ENCODE results near the gene ADAM15.

- TF ChIP-seq FOSL1 (IDR thresholded peaks at IDR 0.05; ENCODE audit: insufficient read depth, low read depth, low read length) (no peak), CTCF (IDR thresholded peaks at IDR 0.05; ENCODE audit: control extremely low read depth in 1 of 3, insufficient read depth in 1 of 3, low read depth in 1 of 3, low read length in 3 of 3) (no peak), POLR2AphosphoS5 (IDR thresholded peaks at IDR 0.05; ENCODE audit: low read depth, low read length) (no peak), SIN3A (conservative IDR thresholded peaks at IDR 0.05 in 1 of 2, IDR thresholded peaks at IDR 0.05 in 1 of 2; ENCODE audit: low read depth in 1 of 2, low read length in 2 of 2) (no peak), SIRT6 (IDR thresholded peaks at IDR 0.05; ENCODE audit: low read length) (no peak), CHD1 (IDR thresholded peaks at IDR 0.05; ENCODE audit: low read depth, low read length) (no peak), POLR2A (IDR thresholded peaks at IDR 0.05; ENCODE audit: control extremely low read depth in 1 of 2, low read depth in 2 of 2, low read length in 2 of 2) (no peak), RBBP5 (IDR thresholded peaks at IDR 0.05; ENCODE audit: borderline replicate concordance, low read depth, low read length) (no peak), ATF2 (IDR thresholded peaks at IDR 0.05; ENCODE audit: low read length) (no peak), EP300 (IDR thresholded peaks at IDR 0.05; ENCODE audit: borderline replicate concordance in 1 of 2, low read depth in 2 of 2, low read length in 2 of 2) (no peak), RAD21 (IDR thresholded peaks at IDR 0.05 in 1 of 2, conservative IDR thresholded peaks at IDR 0.05 in 1 of 2; ENCODE audit: low read depth in 2 of 2, low read length in 2 of 2) (no peak), NRF1 (IDR thresholded peaks at IDR 0.05; ENCODE audit: low read depth, low read length) (no peak), GABPA (IDR thresholded peaks at IDR 0.05; ENCODE audit: borderline replicate concordance, insufficient read depth, low read length) (no peak)
- TF ChIP-seq, protein P1, sequence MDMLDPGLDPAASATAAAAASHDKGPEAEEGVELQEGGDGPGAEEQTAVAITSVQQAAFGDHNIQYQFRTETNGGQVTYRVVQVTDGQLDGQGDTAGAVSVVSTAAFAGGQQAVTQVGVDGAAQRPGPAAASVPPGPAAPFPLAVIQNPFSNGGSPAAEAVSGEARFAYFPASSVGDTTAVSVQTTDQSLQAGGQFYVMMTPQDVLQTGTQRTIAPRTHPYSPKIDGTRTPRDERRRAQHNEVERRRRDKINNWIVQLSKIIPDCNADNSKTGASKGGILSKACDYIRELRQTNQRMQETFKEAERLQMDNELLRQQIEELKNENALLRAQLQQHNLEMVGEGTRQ (IDR thresholded peaks at IDR 0.05; ENCODE audit: low read length), result no peak
These were observed 45.8 kb upstream of the ADAM15 start for GRCh38 chr1:155005076-155006011.

Data from H1 (cell line).